A673 (cell line): ENCODE results near the gene CEP164. TPM values are rescaled to one million over a fixed set of nuclear protein-coding genes. Genes with fewer than 3 reads are reported as not detected.

ENCODE experiments used
- BruUV-seq: library from RNA; stranded (reverse); fragments of 400-500 nt; replicated peaks from 2 replicates; lab custom pipeline; 2021; lab: Mats Ljungman, UMichigan
- CTCF ChIA-PET: fragments of 300-600 bp; sonication (Branson Sonifier 250); formaldehyde crosslinking; loops from one replicate; lab custom pipeline; 2022; ENCODE audit warnings: antibody characterized with exemption; lab: Charles Lee
- POLR2A ChIA-PET: fragments of 300-600 bp; sonication (Branson Sonifier 250); formaldehyde crosslinking; loops from one replicate; lab custom pipeline; 2022; ENCODE audit warnings: antibody characterized with exemption; ENCODE audit not compliant: low non-redundant PET; lab: Charles Lee
- DNase-seq: peaks from one replicate; pipeline ENCODE4 v3.0.0-alpha.2; 2015; ENCODE audit warnings: low spot score
- H3K27ac ChIP-seq: fragments of 200-600 bp; sonication (generic); 2 replicates; pipeline ENCODE4 v1.5.1; 2016; ENCODE audit warnings: mixed run types, low read depth, mild to moderate bottlenecking, mixed read lengths, antibody characterized with exemption, low read length; ENCODE audit not compliant: poor library complexity, severe bottlenecking
- H3K27me3 ChIP-seq: fragments of 200-600 bp; sonication (generic); replicated peaks from 2 replicates; pipeline ENCODE4 v1.6.1; 2017; ENCODE audit warnings: mixed run types, low read depth, mild to moderate bottlenecking, mixed read lengths, antibody characterized with exemption, low read length; ENCODE audit not compliant: insufficient read depth, poor library complexity
- H3K36me3 ChIP-seq: fragments of 200-600 bp; sonication (generic); 2 replicates; pipeline ENCODE4 v1.6.1; 2016; ENCODE audit warnings: mixed run types, mild to moderate bottlenecking, mixed read lengths, antibody characterized with exemption, low read length; ENCODE audit not compliant: insufficient read depth, poor library complexity, severe bottlenecking
- H3K4me1 ChIP-seq: fragments of 200-600 bp; sonication (generic); 2 replicates; pipeline ENCODE4 v1.6.1; 2017; ENCODE audit warnings: mixed run types, mild to moderate bottlenecking, mixed read lengths, antibody characterized with exemption, low read length; ENCODE audit not compliant: insufficient read depth, poor library complexity, severe bottlenecking
- H3K4me3 ChIP-seq: fragments of 200-600 bp; sonication (generic); 2 replicates; pipeline ENCODE4 v1.5.1; 2016; ENCODE audit warnings: low read depth, mixed run types, mild to moderate bottlenecking, mixed read lengths, low read length; ENCODE audit not compliant: poor library complexity, severe bottlenecking
- H3K9me3 ChIP-seq: fragments of 200-600 bp; sonication (generic); 2 replicates; pipeline ENCODE4 v1.6.1; 2016; ENCODE audit warnings: mixed run types, low read depth, mild to moderate bottlenecking, mixed read lengths, antibody characterized with exemption, low read length; ENCODE audit not compliant: poor library complexity, severe bottlenecking
- EZH2 ChIP-seq: fragments of 200-600 bp; sonication (generic); IDR thresholded peaks from 2 replicates; pipeline ENCODE4 v1.6.1; 2017; ENCODE audit warnings: borderline replicate concordance, low read depth, mild to moderate bottlenecking, mixed read lengths, antibody characterized with exemption, low read length; ENCODE audit not compliant: poor library complexity, severe bottlenecking
- intact Hi-C: fragments of 100-400 bp; cut with micrococcal nuclease; formaldehyde crosslinking; loops from one replicate; pipeline ENCODE4 v1.10.0; 2022; ENCODE audit not compliant: unreplicated experiment
- total RNA-seq: library from RNA; stranded (reverse); gene quantifications from 2 replicates; pipeline ENCODE4 v1.2.3, GENCODE V29; 2021
- TF ChIP-seq, protein P1 (sequence below): fragments of 300-800, 200-600 bp; sonication (generic); conservative IDR thresholded peaks from 2 replicates; pipeline ENCODE4 v1.5.1; 2017; ENCODE audit warnings: low read depth, mild to moderate bottlenecking, antibody characterized with exemption, low read length, moderate library complexity, mixed read lengths

The CEP164 gene
- total RNA-seq, 1 experiment from 2014 or later: 39.4 TPM

- ChIA-PET POLR2A (no interaction called here), CTCF (no interaction called here)
- TF ChIP-seq EZH2: no peak
- TF ChIP-seq, protein P1, sequence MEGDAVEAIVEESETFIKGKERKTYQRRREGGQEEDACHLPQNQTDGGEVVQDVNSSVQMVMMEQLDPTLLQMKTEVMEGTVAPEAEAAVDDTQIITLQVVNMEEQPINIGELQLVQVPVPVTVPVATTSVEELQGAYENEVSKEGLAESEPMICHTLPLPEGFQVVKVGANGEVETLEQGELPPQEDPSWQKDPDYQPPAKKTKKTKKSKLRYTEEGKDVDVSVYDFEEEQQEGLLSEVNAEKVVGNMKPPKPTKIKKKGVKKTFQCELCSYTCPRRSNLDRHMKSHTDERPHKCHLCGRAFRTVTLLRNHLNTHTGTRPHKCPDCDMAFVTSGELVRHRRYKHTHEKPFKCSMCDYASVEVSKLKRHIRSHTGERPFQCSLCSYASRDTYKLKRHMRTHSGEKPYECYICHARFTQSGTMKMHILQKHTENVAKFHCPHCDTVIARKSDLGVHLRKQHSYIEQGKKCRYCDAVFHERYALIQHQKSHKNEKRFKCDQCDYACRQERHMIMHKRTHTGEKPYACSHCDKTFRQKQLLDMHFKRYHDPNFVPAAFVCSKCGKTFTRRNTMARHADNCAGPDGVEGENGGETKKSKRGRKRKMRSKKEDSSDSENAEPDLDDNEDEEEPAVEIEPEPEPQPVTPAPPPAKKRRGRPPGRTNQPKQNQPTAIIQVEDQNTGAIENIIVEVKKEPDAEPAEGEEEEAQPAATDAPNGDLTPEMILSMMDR: no peak
- H3K27ac ChIP-seq: no peak overlapping the region
- H3K27me3 ChIP-seq: no peaks in the 10 kb centered on the region
- intact Hi-C loops: loop anchor here (10.0 kb wide), 1 partner anchor 635 kb away; no protein-coding TSS in a partner anchor
- H3K4me3 ChIP-seq: no peak overlapping the region
- H3K4me1 ChIP-seq: no peaks in the 10 kb centered on the region
- no peaks in the 10 kb centered on the region for H3K9me3 ChIP-seq
- DNase-seq: no peak
- H3K36me3 ChIP-seq: no peaks in the 10 kb centered on the region
- no TSS peak for BruUV-seq
These were observed 92.5 kb downstream of the CEP164 start for GRCh38 chr11:117420143-117420485.

DNA sequence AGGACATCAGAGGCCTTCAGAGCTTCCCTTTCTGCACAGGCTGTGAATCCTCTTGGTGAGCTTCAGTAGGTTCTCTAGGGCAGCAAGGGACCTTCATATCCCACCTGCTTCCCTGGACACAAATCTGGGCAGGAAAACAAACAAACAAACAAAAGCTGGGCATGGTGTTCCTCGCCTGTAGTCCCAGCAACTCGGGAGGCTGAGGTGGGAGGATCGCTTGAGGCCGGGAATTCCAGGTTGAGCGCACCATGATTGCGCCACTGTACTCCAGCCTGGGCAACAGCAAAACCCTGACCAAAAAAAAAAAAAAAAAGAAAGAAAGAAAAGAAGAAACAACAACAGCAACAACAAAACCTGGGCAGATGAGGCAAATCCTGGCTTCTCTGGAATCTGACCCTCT is 92.9 kb downstream of the CEP164 start:
- Histone ChIP-seq H3K4me1 (no peaks in the 10 kb centered on the region), H3K4me3 (no peak overlapping the region), H3K9me3 (no peaks in the 10 kb centered on the region), H3K27me3 (no peaks in the 10 kb centered on the region), H3K36me3 (no peaks in the 10 kb centered on the region), H3K27ac (no peak overlapping the region)
- DNase-seq: no peak
- TF ChIP-seq, protein P1: no peak
- TF ChIP-seq EZH2: no peak
- ChIA-PET CTCF (no interaction called here), POLR2A (interaction anchor here (0.9 kb wide), 1 partner anchor 65 kb away, joined by 8 read pairs; no protein-coding TSS in a partner anchor)
- intact Hi-C loops: loop anchor here (10.0 kb wide), 1 partner anchor 634 kb away; no protein-coding TSS in a partner anchor
- BruUV-seq: no TSS peak

DNA sequence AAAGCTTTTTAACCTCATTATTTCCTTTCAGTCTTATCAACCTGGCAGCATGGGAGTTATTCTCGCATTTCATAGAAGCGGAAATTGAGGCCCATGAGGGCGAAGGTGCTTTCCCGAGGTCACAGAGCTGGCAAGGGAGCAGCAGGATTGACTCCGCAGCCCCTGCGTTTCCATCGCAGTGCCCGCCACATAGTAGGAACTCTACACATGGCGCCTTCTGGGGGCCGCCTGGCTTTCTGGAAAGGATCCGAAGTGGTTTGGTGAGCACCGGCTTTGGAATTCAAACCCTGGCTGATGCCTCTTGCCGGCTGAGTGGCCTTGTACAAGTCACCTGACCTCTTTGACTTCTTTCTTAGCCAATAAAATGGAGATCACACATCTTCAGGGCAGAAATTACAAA is 93.4 kb downstream of the CEP164 start:
- BruUV-seq: no TSS peak

More for the DNA sequence above, 93.4 kb downstream of the CEP164 start:
- intact Hi-C loops: loop anchor here (10.0 kb wide), 1 partner anchor 634 kb away; no protein-coding TSS in a partner anchor
- H3K27me3 ChIP-seq: no peaks in the 10 kb centered on the region
- no peak overlapping the region for H3K27ac ChIP-seq
- ChIA-PET CTCF (no interaction called here), POLR2A (interaction anchor here (0.9 kb wide), 1 partner anchor 66 kb away, joined by 8 read pairs; no protein-coding TSS in a partner anchor)
- no peak for DNase-seq
- no peaks in the 10 kb centered on the region for H3K9me3 ChIP-seq
- H3K36me3 ChIP-seq: no peaks in the 10 kb centered on the region
- no peak overlapping the region for H3K4me3 ChIP-seq
- no peak for TF ChIP-seq EZH2
- TF ChIP-seq, protein P1: no peak
- no peaks in the 10 kb centered on the region for H3K4me1 ChIP-seq
